Vagina (tissue), 2 donors: Measurements from ENCODE around the gene GGCX. TPM values are rescaled to one million over a fixed set of nuclear protein-coding genes. Genes with fewer than 3 reads are reported as not detected.

Source experiments
- DNase-seq, 2 donors: peaks; one replicate each; pipeline ENCODE4 v3.0.0-alpha.2; 2017; ENCODE audit errors: extremely low spot score in 2 of 2
- H3K27ac ChIP-seq: fragments of 200-600 bp; sonication (generic); one replicate; pipeline ENCODE4 v1.5.1; 2019
- H3K27me3 ChIP-seq: fragments of 200-600 bp; sonication (generic); one replicate; pipeline ENCODE4 v1.5.1; 2019
- H3K36me3 ChIP-seq, 2 donors: fragments of 200-600 bp; sonication (generic); one replicate each; pipeline ENCODE4 v1.5.1; 2017 to 2019
- H3K4me1 ChIP-seq: fragments of 200-600 bp; sonication (generic); one replicate; pipeline ENCODE4 v1.5.1; 2019
- H3K4me3 ChIP-seq, 2 donors: fragments of 200-600 bp; sonication (generic); 1 replicate in 1 of 2; 2 replicates in 1 of 2; pipeline ENCODE4 v1.5.1; 2016 to 2019
- H3K9me3 ChIP-seq: fragments of 200-600 bp; sonication (generic); one replicate; pipeline ENCODE4 v1.5.1; 2019
- POLR2A ChIP-seq, 2 donors: fragments of 450-650 bp; IDR thresholded peaks; one replicate each; pipeline ENCODE4 v1.6.1; 2017; ENCODE audit warnings: antibody characterized with exemption in 2 of 2, mild to moderate bottlenecking in 2 of 2, moderate library complexity in 2 of 2
- POLR2AphosphoS5 ChIP-seq, 2 donors: sonication (generic); formaldehyde crosslinking; IDR thresholded peaks; one replicate each; pipeline ENCODE4 v1.9.0; 2017; ENCODE audit warnings: antibody characterized with exemption in 2 of 2, mild to moderate bottlenecking in 2 of 2, low read depth in 1 of 2; ENCODE audit not compliant: insufficient read depth in 1 of 2
- intact Hi-C: fragments of 100-400 bp; cut with DNase I; formaldehyde crosslinking; loops from one replicate; pipeline ENCODE4 v1.15.1; 2023
- total RNA-seq: library from RNA; depleted of rRNA; stranded (reverse); fragments of >200 nt; gene quantifications from one replicate; pipeline ENCODE4 v1.2.3, GENCODE V29; 2016
- TF ChIP-seq, protein P1 (sequence below), 3 experiments: fragments of 450-650 bp in 2 of 3; fragments of 200-600 bp in 1 of 3; sonication (generic) in 1 of 3; IDR thresholded peaks; one replicate each; pipeline ENCODE4 v1.5.1; 2017 to 2019; ENCODE audit warnings: antibody characterized with exemption in 3 of 3, mild to moderate bottlenecking in 2 of 3, moderate library complexity in 2 of 3

The GGCX gene
- total RNA-seq, 1 donor from 2014 or later, result 18.2 TPM

DNA sequence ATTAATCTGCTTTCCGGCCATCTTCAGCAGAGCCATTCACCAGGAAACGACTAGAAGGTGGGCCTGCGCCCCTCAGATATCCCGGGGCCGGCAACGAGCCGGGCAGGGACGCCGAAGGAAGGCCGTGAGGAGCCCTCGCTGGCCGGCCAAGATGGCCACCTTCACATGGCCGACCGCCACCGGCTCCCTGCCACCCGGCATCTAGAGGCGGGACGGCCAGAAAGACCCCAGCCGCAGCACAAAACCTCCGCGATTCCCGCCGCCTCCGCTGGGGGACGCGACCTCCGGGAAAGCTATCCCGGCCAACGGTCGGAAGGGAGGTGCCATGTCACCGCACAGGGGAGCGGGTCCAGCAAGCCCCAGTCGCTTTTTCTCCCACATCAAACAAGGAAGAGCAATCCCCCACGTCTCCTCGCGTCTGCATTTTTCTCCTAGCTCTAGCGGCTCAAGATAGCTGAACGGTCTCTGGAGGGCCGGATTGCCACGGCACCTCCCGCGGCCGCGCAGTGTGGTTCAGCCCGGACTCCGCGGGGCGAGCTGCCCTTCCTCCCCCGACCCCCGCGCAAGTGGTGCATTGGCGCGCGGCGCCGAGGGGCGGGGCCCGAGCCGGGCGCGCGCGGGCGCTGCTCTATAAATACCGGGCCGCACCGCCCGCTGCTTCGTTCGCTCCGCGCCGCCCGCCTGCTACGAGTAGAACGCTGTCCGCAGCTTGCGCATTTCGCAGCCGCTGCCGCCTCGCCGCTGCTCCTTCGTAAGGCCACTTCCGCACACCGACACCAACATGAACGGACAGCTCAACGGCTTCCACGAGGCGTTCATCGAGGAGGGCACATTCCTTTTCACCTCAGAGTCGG, 22.6 kb downstream of the GGCX start, which contains the start of gene MAT2A:
MAT2A (plus strand) TSS at position 662 of the 854 bp plus-strand sequence; CDS start at position 782, 120 bp downstream.
- H3K4me1 ChIP-seq, result peaks cover 48% of the 10 kb centered on the region
- peaks cover 0 to 29% of the 10 kb centered on the region in 2 donors for H3K36me3 ChIP-seq
- H3K9me3 ChIP-seq, result no peaks in the 10 kb centered on the region
- H3K27me3 ChIP-seq, result no peaks in the 10 kb centered on the region
- H3K27ac ChIP-seq, result peak within 1 kb of the TSS; percentile 99
- TF ChIP-seq POLR2AphosphoS5 (IDR thresholded peaks at IDR 0.05; ENCODE audit: insufficient read depth in 1 of 2, low read depth in 1 of 2) (peak; percentile 65 to 95), POLR2A (IDR thresholded peaks at IDR 0.05) (peak in 1 of 2 donors; percentile 100)
- TF ChIP-seq, protein P1, sequence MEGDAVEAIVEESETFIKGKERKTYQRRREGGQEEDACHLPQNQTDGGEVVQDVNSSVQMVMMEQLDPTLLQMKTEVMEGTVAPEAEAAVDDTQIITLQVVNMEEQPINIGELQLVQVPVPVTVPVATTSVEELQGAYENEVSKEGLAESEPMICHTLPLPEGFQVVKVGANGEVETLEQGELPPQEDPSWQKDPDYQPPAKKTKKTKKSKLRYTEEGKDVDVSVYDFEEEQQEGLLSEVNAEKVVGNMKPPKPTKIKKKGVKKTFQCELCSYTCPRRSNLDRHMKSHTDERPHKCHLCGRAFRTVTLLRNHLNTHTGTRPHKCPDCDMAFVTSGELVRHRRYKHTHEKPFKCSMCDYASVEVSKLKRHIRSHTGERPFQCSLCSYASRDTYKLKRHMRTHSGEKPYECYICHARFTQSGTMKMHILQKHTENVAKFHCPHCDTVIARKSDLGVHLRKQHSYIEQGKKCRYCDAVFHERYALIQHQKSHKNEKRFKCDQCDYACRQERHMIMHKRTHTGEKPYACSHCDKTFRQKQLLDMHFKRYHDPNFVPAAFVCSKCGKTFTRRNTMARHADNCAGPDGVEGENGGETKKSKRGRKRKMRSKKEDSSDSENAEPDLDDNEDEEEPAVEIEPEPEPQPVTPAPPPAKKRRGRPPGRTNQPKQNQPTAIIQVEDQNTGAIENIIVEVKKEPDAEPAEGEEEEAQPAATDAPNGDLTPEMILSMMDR (IDR thresholded peaks at IDR 0.05), result peak; percentile 21 to 61 (median 59)
- intact Hi-C loops, result loop anchor here (1.0 kb wide), 1 partner anchor 101 kb away; no protein-coding TSS in a partner anchor
- DNase-seq, result peak in 1 of 2 donors; percentile 94
- H3K4me3 ChIP-seq, result peak within 1 kb of the TSS; percentile 88 to 89

DNA sequence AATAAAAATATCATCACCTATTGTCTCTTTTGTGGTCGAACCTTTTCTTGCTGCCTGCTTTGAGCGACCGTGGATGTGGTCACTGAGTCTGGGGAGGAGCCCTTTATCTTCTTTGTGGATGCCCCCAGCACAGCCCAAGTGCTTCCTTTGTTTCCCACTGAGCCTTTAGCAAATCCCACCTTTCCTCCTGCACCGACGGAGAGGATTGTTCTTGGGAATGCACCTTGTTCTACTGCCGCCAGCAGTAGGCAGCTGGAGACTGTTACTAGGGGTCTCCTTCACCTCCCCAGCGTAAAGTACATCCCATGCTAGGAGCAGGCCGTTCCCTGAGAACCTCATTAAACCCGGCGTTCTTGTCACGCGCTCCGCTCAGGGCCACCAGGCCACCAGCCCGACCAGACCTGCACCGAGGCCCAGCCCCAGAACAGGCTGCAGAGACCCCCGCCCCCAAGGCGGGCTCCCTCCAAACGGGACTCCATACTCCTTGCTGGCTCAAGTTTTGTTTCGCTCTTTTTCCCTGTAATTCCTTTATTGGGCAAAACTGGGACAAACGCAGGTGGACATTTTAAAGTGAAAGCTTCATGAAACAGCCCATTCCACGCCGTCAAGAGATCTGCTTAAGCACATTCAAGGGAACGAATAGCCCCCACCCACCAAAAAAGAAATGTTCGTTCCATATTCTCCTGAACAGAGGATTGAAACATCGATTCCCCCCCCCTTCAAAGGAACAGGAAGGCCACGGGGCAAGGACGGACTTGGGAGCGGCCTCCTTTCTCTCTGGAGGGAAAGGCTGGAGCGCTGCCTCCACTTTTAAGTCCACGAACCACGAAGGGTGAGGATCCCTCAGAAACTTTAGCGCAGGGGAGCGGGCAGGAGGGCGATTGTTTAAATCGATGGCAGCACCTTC, 23.4 kb downstream of the GGCX start:
- no peak for DNase-seq
- Histone ChIP-seq H3K9me3 (no peaks in the 10 kb centered on the region), H3K4me3 (peak overlapping the region; percentile 88 to 89), H3K36me3 (peaks cover 0 to 20% of the 10 kb centered on the region in 2 donors), H3K4me1 (peaks cover 40% of the 10 kb centered on the region), H3K27ac (peak overlapping the region; percentile 99), H3K27me3 (no peaks in the 10 kb centered on the region)
- intact Hi-C loops, result no loop called here
- TF ChIP-seq POLR2A (IDR thresholded peaks at IDR 0.05), result no peak
- TF ChIP-seq, protein P1 (IDR thresholded peaks at IDR 0.05), result no peak
- TF ChIP-seq POLR2AphosphoS5 (IDR thresholded peaks at IDR 0.05; ENCODE audit: insufficient read depth in 1 of 2, low read depth in 1 of 2), result peak in 1 of 2 donors; percentile 10

DNA sequence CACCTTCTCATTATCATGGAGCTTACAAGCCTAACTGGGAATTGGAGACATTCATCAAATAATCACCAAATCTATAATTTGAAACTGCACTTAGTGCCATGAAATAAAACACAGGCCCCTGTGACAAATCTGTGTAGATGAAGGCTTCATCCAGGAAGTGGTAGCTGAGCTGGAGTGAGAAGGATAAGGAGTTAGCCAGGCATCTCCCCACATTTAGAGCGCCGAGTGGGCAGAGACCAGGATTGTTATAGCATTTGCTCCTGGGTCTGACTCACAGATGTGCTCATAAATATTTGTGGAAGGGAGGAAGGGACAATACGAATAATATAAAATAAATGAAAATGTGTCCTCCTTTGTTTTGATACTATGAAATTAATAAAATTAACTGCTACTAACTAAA, 24.8 kb downstream of the GGCX start:
- no peak for DNase-seq
- TF ChIP-seq, protein P1 (IDR thresholded peaks at IDR 0.05), result no peak
- TF ChIP-seq POLR2A (IDR thresholded peaks at IDR 0.05), result no peak
- no peak for TF ChIP-seq POLR2AphosphoS5 (IDR thresholded peaks at IDR 0.05; ENCODE audit: insufficient read depth in 1 of 2, low read depth in 1 of 2)

DNA sequence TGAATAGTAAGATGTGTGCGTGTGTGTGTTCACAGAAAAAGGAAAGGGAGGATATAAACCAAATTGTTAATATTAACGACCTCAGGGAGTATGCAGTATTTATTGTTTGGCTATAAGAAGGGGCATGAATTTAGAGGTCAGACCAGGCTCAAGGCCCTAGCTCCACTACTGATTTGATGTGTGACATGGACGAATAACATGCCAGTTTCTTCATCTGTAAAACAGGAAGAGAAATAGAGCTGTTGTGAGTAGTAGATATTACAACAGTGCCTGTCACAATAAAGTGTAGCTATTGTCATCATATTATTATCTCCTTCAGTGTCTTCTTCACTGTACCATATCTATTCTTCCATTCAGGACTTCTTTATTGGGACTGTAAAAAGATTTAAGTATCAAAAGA, 26.4 kb downstream of the GGCX start:
- Histone ChIP-seq H3K4me1 (peaks cover 14% of the 10 kb centered on the region), H3K27me3 (no peaks in the 10 kb centered on the region), H3K36me3 (no peaks in the 10 kb centered on the region), H3K9me3 (no peaks in the 10 kb centered on the region), H3K27ac (peak overlapping the region; percentile 99), H3K4me3 (no peak overlapping the region)
- DNase-seq, result no peak
- TF ChIP-seq, protein P1 (IDR thresholded peaks at IDR 0.05), result no peak
- TF ChIP-seq POLR2A (IDR thresholded peaks at IDR 0.05) (no peak), POLR2AphosphoS5 (IDR thresholded peaks at IDR 0.05; ENCODE audit: insufficient read depth in 1 of 2, low read depth in 1 of 2) (no peak)
- intact Hi-C loops, result no loop called here

More for the DNA sequence above, 24.8 kb downstream of the GGCX start:
- Histone ChIP-seq H3K4me1 (peaks cover 26% of the 10 kb centered on the region), H3K27me3 (no peaks in the 10 kb centered on the region), H3K36me3 (peaks cover 0 to 7% of the 10 kb centered on the region in 2 donors), H3K27ac (peak overlapping the region; percentile 99), H3K9me3 (no peaks in the 10 kb centered on the region), H3K4me3 (no peak overlapping the region)
- intact Hi-C loops, result no loop called here
